ENCODE results near the gene IQUB.

DNA sequence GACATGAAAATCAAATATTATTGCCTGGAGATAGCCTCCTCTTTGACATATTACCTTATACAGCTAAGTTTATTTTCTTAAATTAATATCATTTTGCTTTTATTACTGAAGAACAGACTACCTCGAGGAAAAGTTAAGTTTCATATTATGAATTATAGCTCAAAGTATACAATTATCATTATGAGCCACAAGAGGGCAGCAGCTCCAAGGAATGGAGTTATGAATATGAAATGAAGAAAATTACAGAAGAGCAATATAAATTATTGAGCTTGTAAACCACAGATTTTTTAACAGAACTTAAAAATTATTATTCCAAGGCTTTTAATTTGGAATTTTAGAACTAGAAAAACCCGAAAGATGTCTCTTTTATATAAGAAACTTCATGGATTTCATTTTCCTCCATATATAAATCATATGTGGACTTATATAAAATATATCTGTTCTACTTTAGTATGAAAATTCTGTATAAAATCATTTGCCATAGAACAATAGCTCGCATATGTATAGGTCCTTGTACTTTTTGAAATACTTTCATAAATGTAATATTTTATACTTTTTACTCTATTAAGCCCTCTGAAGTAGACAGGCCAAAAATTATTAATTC is 40.1 kb downstream of the IQUB start:
- TF ChIP-seq POLR2A (IDR thresholded peaks at IDR 0.05; ENCODE audit: low read length) (no peak), GATA1 (IDR thresholded peaks at IDR 0.05; ENCODE audit: low read depth, low read length) (no peak)
